ENCODE data around the gene FKBP9. TPM values are rescaled to one million over a fixed set of nuclear protein-coding genes. Genes with fewer than 3 reads are reported as not detected.

FKBP9 gene
- total RNA-seq, 1 donor from 2014 or later: 137 TPM

GRCh38 chr7:32941181-32941580 is 16.1 kb upstream of the FKBP9 start:
- no peak for DNase-seq (ENCODE audit: low read depth)
- TF ChIP-seq CTCF (conservative IDR thresholded peaks at IDR 0.05; ENCODE audit: low read depth, low read length): no peak
- H3K4me3 ChIP-seq (ENCODE audit: low read depth, low read length): peak overlapping the region; percentile 77

- peak overlapping the region; percentile 77 for H3K4me3 ChIP-seq (ENCODE audit: low read depth, low read length)
- no peak for TF ChIP-seq CTCF (conservative IDR thresholded peaks at IDR 0.05; ENCODE audit: low read depth, low read length)
- no peak for DNase-seq (ENCODE audit: low read depth)
Observed at GRCh38 chr7:32941681-32942414, 15.4 kb upstream of the FKBP9 start.

GRCh38 chr7:32942415-32943251 is 14.6 kb upstream of the FKBP9 start:
- H3K4me3 ChIP-seq (ENCODE audit: low read depth, low read length): peak overlapping the region; percentile 77
- TF ChIP-seq CTCF (conservative IDR thresholded peaks at IDR 0.05; ENCODE audit: low read depth, low read length): peak; percentile 62
- no peak for DNase-seq (ENCODE audit: low read depth)

GRCh38 chr7:32943252-32944030 is 13.8 kb upstream of the FKBP9 start:
- TF ChIP-seq CTCF (conservative IDR thresholded peaks at IDR 0.05; ENCODE audit: low read depth, low read length): no peak
- peak overlapping the region; percentile 77 for H3K4me3 ChIP-seq (ENCODE audit: low read depth, low read length)
- no peak for DNase-seq (ENCODE audit: low read depth)

- no peak for TF ChIP-seq CTCF (conservative IDR thresholded peaks at IDR 0.05; ENCODE audit: low read depth, low read length)
- no peak overlapping the region for H3K4me3 ChIP-seq (ENCODE audit: low read depth, low read length)
- no peak for DNase-seq (ENCODE audit: low read depth)
Observed at GRCh38 chr7:32947420-32947983, 9.7 kb upstream of the FKBP9 start.

GRCh38 chr7:32948202-32948601 is 9.0 kb upstream of the FKBP9 start:
- TF ChIP-seq CTCF (conservative IDR thresholded peaks at IDR 0.05; ENCODE audit: low read depth, low read length): no peak
- DNase-seq (ENCODE audit: low read depth): no peak
- H3K4me3 ChIP-seq (ENCODE audit: low read depth, low read length): no peak overlapping the region
